B cell (primary cell): ENCODE measurements around the gene WIF1.

Experiments
- EZH2 ChIP-seq: IDR thresholded peaks from 2 replicates; pipeline ENCODE4 v1.6.1; 2012; ENCODE audit warnings: borderline replicate concordance, low read depth, mild to moderate bottlenecking, moderate library complexity, low read length; ENCODE audit not compliant: insufficient read depth, poor library complexity, severe bottlenecking
- TF ChIP-seq, protein P1 (sequence below): fragments of 200-600 bp; IDR thresholded peaks from one replicate; pipeline ENCODE4 v1.8.0; 2022; ENCODE audit warnings: antibody characterized with exemption, mild to moderate bottlenecking

DNA sequence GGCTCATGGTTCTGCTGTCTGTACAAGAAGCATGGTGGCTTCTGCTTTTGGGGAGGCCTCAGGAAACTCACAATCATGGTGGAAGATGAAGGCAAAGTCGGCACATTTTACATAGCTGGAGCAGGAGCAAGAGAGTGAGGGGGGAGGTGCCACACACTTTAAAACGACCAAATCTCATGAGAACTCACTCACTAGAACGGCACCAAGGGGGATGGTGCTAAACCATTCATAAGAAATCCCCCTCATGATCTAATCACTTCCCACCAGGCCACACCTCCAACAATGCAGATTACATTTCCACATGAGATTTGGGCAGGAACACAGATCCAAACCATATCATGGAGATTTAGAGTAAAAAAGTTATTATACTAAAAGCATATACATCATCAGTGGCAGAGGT lies 34.7 kb upstream of the WIF1 start:
- TF ChIP-seq, protein P1, sequence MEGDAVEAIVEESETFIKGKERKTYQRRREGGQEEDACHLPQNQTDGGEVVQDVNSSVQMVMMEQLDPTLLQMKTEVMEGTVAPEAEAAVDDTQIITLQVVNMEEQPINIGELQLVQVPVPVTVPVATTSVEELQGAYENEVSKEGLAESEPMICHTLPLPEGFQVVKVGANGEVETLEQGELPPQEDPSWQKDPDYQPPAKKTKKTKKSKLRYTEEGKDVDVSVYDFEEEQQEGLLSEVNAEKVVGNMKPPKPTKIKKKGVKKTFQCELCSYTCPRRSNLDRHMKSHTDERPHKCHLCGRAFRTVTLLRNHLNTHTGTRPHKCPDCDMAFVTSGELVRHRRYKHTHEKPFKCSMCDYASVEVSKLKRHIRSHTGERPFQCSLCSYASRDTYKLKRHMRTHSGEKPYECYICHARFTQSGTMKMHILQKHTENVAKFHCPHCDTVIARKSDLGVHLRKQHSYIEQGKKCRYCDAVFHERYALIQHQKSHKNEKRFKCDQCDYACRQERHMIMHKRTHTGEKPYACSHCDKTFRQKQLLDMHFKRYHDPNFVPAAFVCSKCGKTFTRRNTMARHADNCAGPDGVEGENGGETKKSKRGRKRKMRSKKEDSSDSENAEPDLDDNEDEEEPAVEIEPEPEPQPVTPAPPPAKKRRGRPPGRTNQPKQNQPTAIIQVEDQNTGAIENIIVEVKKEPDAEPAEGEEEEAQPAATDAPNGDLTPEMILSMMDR: no peak
- TF ChIP-seq EZH2: no peak
